MCF 10A (cell line): ENCODE data around the gene MUSK. TPM values are rescaled to one million over a fixed set of nuclear protein-coding genes. Genes with fewer than 3 reads are reported as not detected.
A peak's percentile ranks its signal among the peaks of the same experiment; 100 is the strongest.

Experiments used
- BruUV-seq: library from RNA; stranded (reverse); fragments of 400-500 nt; replicated peaks from 2 replicates; lab custom pipeline; 2021; lab: Mats Ljungman, UMichigan
- CTCF ChIA-PET: fragments of 300-600 bp; sonication (Branson Sonifier 250); formaldehyde crosslinking; extraction: SDS; loops from one replicate; lab custom pipeline; 2021; ENCODE audit warnings: antibody characterized with exemption, inconsistent platforms; lab: Yijun Ruan, JAX
- POLR2A ChIA-PET: fragments of 300-600, 350-650 bp; sonication (Branson Sonifier 250); formaldehyde crosslinking; extraction: SDS; loops from one replicate; lab custom pipeline; 2020; ENCODE audit warnings: antibody characterized with exemption, inconsistent platforms; lab: Yijun Ruan, JAX
- DNase-seq: peaks from one replicate; pipeline ENCODE4 v3.0.0-alpha.2; 2018; ENCODE audit not compliant: unreplicated experiment
- H3K27ac Mint-ChIP-seq: one replicate; pipeline ENCODE4 v1.8.0; 2022; ENCODE audit warnings: mild to moderate bottlenecking, low read depth, mixed read lengths; ENCODE audit not compliant: unreplicated experiment
- H3K27me3 Mint-ChIP-seq: one replicate; pipeline ENCODE4 v1.8.0; 2022; ENCODE audit warnings: mixed read lengths; ENCODE audit not compliant: insufficient read depth, unreplicated experiment
- H3K36me3 Mint-ChIP-seq: one replicate; pipeline ENCODE4 v1.8.0; 2022; ENCODE audit warnings: mild to moderate bottlenecking, moderate library complexity, mixed read lengths; ENCODE audit not compliant: insufficient read depth, unreplicated experiment
- H3K4me1 Mint-ChIP-seq: one replicate; pipeline ENCODE4 v1.8.0; 2022; ENCODE audit warnings: mixed read lengths; ENCODE audit not compliant: insufficient read depth, unreplicated experiment
- H3K4me3 Mint-ChIP-seq: one replicate; pipeline ENCODE4 v1.8.0; 2022; ENCODE audit warnings: mild to moderate bottlenecking, moderate library complexity, mixed read lengths; ENCODE audit not compliant: unreplicated experiment
- H3K9me3 Mint-ChIP-seq: one replicate; pipeline ENCODE4 v1.8.0; 2022; ENCODE audit warnings: mixed read lengths; ENCODE audit not compliant: unreplicated experiment
- intact Hi-C: fragments of 100-400 bp; cut with micrococcal nuclease; formaldehyde crosslinking; loops from 2 replicates; pipeline ENCODE4 v1.14.1; 2022
- total RNA-seq: library from RNA; stranded (reverse); gene quantifications from 2 replicates; pipeline ENCODE4 v1.2.3, GENCODE V29; 2022
- TF ChIP-seq, protein P1 (sequence below): fragments of 200-600 bp; IDR thresholded peaks from one replicate; pipeline ENCODE4 v1.8.0; 2022; ENCODE audit warnings: antibody characterized with exemption, mild to moderate bottlenecking; ENCODE audit not compliant: unreplicated experiment

The MUSK gene
- total RNA-seq, 1 experiment from 2014 or later: not detected

DNA sequence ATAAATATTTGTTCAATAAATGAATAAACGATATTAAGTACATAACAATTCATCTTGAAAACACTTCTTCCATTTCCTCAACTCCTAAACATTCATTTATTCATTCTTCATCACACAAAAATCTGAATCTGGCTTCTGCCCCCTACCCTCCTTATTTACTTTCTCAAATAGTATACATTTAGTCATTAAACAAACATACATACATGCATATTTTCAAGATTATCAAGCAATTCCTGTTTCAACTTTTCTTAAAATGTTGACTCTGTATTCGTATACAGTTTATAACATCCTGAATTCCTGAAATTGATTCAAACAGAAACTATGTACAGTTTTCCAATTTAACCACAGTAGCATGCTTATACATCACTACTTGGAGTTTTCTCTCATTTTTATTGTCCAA is 129.0 kb downstream of the MUSK start:
- Mint-ChIP-seq H3K27me3 (no peaks in the 10 kb centered on the region), H3K9me3 (no peaks in the 10 kb centered on the region), H3K36me3 (no peaks in the 10 kb centered on the region), H3K4me1 (peaks cover 4% of the 10 kb centered on the region), H3K4me3 (no peak overlapping the region), H3K27ac (no peak overlapping the region)
- CTCF ChIA-PET: no interaction called here
- DNase-seq: no peak
- POLR2A ChIA-PET: no interaction called here
- intact Hi-C loops: no loop called here
- TF ChIP-seq, protein P1, sequence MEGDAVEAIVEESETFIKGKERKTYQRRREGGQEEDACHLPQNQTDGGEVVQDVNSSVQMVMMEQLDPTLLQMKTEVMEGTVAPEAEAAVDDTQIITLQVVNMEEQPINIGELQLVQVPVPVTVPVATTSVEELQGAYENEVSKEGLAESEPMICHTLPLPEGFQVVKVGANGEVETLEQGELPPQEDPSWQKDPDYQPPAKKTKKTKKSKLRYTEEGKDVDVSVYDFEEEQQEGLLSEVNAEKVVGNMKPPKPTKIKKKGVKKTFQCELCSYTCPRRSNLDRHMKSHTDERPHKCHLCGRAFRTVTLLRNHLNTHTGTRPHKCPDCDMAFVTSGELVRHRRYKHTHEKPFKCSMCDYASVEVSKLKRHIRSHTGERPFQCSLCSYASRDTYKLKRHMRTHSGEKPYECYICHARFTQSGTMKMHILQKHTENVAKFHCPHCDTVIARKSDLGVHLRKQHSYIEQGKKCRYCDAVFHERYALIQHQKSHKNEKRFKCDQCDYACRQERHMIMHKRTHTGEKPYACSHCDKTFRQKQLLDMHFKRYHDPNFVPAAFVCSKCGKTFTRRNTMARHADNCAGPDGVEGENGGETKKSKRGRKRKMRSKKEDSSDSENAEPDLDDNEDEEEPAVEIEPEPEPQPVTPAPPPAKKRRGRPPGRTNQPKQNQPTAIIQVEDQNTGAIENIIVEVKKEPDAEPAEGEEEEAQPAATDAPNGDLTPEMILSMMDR: no peak
- BruUV-seq: no TSS peak

DNA sequence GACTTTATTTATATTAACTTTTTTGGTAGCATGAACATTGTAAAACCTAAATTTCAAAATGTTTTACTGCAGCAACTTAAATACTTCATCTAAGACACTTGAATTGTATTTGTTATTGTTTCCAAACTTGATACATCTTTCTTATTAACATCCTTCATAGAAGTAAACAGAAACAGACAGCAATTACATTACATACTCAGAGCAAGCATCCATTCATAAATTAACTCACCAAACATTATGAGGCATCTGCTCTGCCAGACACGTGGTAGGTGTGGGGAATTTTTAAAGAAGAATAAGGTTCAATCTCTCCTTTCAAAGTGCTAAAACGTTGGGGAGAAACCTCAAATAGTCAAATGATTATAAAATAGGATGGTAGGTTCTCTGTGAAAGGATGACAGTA is 130.8 kb downstream of the MUSK start:
- ChIA-PET POLR2A (no interaction called here), CTCF (interaction anchor here (0.6 kb wide), 1 partner anchor 306 kb away, joined by 4 read pairs; no protein-coding TSS in a partner anchor)
- peaks cover 6% of the 10 kb centered on the region for H3K4me1 Mint-ChIP-seq

DNA sequence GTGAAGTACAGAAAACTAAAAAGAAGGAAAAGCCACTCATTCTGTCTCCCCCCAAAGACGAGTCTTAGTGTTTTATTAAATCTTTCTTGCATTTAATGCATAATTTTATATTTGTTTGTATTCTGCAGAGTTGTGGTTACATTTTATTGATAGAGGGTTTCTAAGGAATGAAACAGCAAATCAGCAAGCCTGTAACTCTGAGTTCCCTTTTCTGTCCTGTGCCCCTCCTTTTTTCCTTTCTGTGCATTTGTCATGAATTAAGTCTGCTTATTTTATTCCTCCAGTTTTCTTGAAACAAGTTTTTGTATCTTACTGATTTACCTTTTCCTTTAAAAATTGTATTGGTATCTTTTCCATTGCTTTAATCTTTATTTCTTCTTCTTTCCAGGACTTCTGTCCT is 132.8 kb downstream of the MUSK start:
- H3K27ac Mint-ChIP-seq: no peak overlapping the region
- ChIA-PET POLR2A (no interaction called here), CTCF (no interaction called here)
- H3K9me3 Mint-ChIP-seq: no peaks in the 10 kb centered on the region
- no peaks in the 10 kb centered on the region for H3K27me3 Mint-ChIP-seq
- H3K4me1 Mint-ChIP-seq: peaks cover 6% of the 10 kb centered on the region
- intact Hi-C loops: no loop called here
- TF ChIP-seq, protein P1: no peak
- no TSS peak for BruUV-seq
- no peak for DNase-seq
- no peaks in the 10 kb centered on the region for H3K36me3 Mint-ChIP-seq
- H3K4me3 Mint-ChIP-seq: no peak overlapping the region

More for the DNA sequence above, 130.8 kb downstream of the MUSK start:
- no TSS peak for BruUV-seq
- DNase-seq: no peak
- TF ChIP-seq, protein P1: no peak
- intact Hi-C loops: no loop called here
- no peak overlapping the region for H3K4me3 Mint-ChIP-seq
- H3K27ac Mint-ChIP-seq: no peak overlapping the region
- H3K9me3 Mint-ChIP-seq: no peaks in the 10 kb centered on the region
- no peaks in the 10 kb centered on the region for H3K36me3 Mint-ChIP-seq
- H3K27me3 Mint-ChIP-seq: no peaks in the 10 kb centered on the region

DNA sequence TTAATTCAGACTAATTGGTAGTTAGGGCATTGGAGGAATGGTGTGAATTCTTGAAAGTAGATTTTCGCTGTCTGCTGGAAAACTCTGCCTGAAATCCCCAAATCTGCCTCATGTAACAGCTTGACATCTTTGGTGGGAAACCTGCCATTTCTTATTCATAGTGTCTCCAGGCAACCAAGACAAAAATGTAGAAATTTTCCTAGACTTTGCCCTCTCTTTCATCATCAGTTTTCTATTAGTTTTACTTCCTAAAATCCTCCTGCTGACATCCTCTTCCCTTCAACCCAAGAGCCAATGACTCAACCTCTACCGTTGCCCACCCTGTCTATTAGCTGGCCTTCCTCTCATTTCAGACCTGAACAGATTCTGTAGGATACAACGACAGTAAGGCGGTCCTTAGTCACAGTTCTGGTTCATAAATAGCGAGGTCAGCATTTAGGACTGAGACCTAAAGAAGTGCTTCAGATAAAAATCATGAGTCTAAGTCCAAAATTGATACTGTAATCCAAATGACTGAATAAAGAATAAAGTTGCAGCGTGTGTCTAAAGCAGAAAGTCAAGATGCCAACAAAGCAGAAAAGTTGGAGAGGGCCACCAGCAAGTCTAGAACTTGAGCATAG is 133.9 kb downstream of the MUSK start:
- DNase-seq: no peak
- POLR2A ChIA-PET: interaction anchor here (1.1 kb wide), 1 partner anchor 11 kb away, joined by 3 read pairs; no protein-coding TSS in a partner anchor
- no TSS peak for BruUV-seq

More for the DNA sequence above, 133.9 kb downstream of the MUSK start:
- intact Hi-C loops: no loop called here
- CTCF ChIA-PET: no interaction called here
- Mint-ChIP-seq H3K27me3 (no peaks in the 10 kb centered on the region), H3K27ac (peak overlapping the region; percentile 50), H3K36me3 (no peaks in the 10 kb centered on the region), H3K9me3 (no peaks in the 10 kb centered on the region), H3K4me3 (no peak overlapping the region), H3K4me1 (peaks cover 6% of the 10 kb centered on the region)
- TF ChIP-seq, protein P1: no peak
